Vagina (tissue), 2 donors: ENCODE results near the gene DCUN1D2. TPM values are rescaled to one million over a fixed set of nuclear protein-coding genes. Genes with fewer than 3 reads are reported as not detected.

Experiments
- DNase-seq, 2 donors: peaks; one replicate each; pipeline ENCODE4 v3.0.0-alpha.2; 2017; ENCODE audit errors: extremely low spot score in 2 of 2
- H3K27ac ChIP-seq: fragments of 200-600 bp; sonication (generic); one replicate; pipeline ENCODE4 v1.5.1; 2019
- H3K27me3 ChIP-seq: fragments of 200-600 bp; sonication (generic); one replicate; pipeline ENCODE4 v1.5.1; 2019
- H3K36me3 ChIP-seq, 2 donors: fragments of 200-600 bp; sonication (generic); one replicate each; pipeline ENCODE4 v1.5.1; 2017 to 2019
- H3K4me1 ChIP-seq: fragments of 200-600 bp; sonication (generic); one replicate; pipeline ENCODE4 v1.5.1; 2019
- H3K4me3 ChIP-seq, 2 donors: fragments of 200-600 bp; sonication (generic); 1 replicate in 1 of 2; 2 replicates in 1 of 2; pipeline ENCODE4 v1.5.1; 2016 to 2019
- H3K9me3 ChIP-seq: fragments of 200-600 bp; sonication (generic); one replicate; pipeline ENCODE4 v1.5.1; 2019
- POLR2A ChIP-seq, 2 donors: fragments of 450-650 bp; IDR thresholded peaks; one replicate each; pipeline ENCODE4 v1.6.1; 2017; ENCODE audit warnings: antibody characterized with exemption in 2 of 2, mild to moderate bottlenecking in 2 of 2, moderate library complexity in 2 of 2
- POLR2AphosphoS5 ChIP-seq, 2 donors: sonication (generic); formaldehyde crosslinking; IDR thresholded peaks; one replicate each; pipeline ENCODE4 v1.9.0; 2017; ENCODE audit warnings: antibody characterized with exemption in 2 of 2, mild to moderate bottlenecking in 2 of 2, low read depth in 1 of 2; ENCODE audit not compliant: insufficient read depth in 1 of 2
- intact Hi-C: fragments of 100-400 bp; cut with DNase I; formaldehyde crosslinking; loops from one replicate; pipeline ENCODE4 v1.15.1; 2023
- total RNA-seq: library from RNA; depleted of rRNA; stranded (reverse); fragments of >200 nt; gene quantifications from one replicate; pipeline ENCODE4 v1.2.3, GENCODE V29; 2016
- TF ChIP-seq, protein P1 (sequence below), 3 experiments: fragments of 450-650 bp in 2 of 3; fragments of 200-600 bp in 1 of 3; sonication (generic) in 1 of 3; IDR thresholded peaks; one replicate each; pipeline ENCODE4 v1.5.1; 2017 to 2019; ENCODE audit warnings: antibody characterized with exemption in 3 of 3, mild to moderate bottlenecking in 2 of 3, moderate library complexity in 2 of 3

DCUN1D2 gene
- total RNA-seq, 1 donor from 2014 or later = 13.3 TPM

DNA sequence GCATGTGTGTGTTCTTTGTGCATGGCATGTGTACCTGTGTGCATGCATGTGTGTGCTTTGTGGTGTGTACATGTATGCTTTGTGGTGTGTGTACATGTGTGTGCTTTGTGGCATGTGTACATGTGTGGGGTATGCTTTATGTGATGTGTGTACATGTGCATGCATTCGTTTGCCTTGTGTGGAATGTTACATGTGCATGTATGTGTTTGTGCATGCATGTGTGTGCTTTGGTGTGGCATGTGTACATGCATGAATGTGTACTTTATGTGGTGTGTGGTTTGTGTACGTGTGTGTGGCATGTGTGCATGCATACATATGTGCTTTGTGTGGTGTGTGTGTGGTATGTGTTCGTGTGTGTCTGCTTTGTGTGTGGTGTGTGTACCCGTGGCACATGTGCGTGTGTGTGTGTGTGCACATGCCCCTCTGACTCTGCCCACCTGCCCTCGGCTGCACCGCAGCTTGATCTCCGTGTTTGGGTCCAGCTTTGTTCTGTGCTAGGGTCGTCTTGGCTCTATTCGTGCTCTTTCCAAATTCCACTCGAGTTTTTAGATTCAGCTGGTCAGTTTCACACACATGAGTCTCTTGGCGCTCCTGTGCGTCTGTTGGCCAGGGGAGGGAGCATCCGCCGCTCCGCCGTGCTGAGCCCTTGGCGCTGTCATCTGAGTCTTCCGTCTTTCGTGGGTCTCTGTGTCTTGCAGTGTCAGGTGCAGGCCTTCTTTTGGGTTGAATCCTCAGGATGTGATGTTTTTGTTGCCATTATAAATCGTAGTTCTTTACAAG, 47.6 kb upstream of the DCUN1D2 start:
- intact Hi-C loops = no loop called here

DNA sequence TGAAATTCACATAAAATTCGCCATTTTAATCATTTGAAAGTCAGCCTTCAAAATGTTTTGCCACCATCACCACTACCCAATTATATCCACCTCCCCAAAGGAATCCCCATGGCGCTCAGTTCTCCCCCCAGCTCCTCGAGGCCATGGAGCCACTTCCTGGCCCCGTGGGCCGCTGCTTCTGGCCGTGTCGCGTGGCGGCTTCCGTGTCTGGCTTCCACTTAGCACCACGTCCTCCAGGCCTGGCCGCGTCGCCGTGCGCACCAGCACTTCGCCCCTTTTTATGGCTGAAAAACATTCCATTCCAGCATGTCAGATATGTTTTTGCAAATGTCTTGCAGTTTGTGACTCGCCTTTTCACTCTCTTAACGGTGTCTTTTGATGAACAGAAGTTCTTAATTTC, 46.7 kb upstream of the DCUN1D2 start:
- no peak overlapping the region for H3K4me3 ChIP-seq
- no peak overlapping the region for H3K27ac ChIP-seq
- H3K27me3 ChIP-seq = no peaks in the 10 kb centered on the region
- no peak for DNase-seq
- peaks cover 0 to under 1% of the 10 kb centered on the region in 2 donors for H3K36me3 ChIP-seq
- no peaks in the 10 kb centered on the region for H3K9me3 ChIP-seq
- no peaks in the 10 kb centered on the region for H3K4me1 ChIP-seq
- intact Hi-C loops = no loop called here
- TF ChIP-seq POLR2AphosphoS5 (IDR thresholded peaks at IDR 0.05; ENCODE audit: insufficient read depth in 1 of 2, low read depth in 1 of 2) = no peak
- TF ChIP-seq POLR2A (IDR thresholded peaks at IDR 0.05) = no peak
- TF ChIP-seq, protein P1, sequence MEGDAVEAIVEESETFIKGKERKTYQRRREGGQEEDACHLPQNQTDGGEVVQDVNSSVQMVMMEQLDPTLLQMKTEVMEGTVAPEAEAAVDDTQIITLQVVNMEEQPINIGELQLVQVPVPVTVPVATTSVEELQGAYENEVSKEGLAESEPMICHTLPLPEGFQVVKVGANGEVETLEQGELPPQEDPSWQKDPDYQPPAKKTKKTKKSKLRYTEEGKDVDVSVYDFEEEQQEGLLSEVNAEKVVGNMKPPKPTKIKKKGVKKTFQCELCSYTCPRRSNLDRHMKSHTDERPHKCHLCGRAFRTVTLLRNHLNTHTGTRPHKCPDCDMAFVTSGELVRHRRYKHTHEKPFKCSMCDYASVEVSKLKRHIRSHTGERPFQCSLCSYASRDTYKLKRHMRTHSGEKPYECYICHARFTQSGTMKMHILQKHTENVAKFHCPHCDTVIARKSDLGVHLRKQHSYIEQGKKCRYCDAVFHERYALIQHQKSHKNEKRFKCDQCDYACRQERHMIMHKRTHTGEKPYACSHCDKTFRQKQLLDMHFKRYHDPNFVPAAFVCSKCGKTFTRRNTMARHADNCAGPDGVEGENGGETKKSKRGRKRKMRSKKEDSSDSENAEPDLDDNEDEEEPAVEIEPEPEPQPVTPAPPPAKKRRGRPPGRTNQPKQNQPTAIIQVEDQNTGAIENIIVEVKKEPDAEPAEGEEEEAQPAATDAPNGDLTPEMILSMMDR (IDR thresholded peaks at IDR 0.05) = no peak

More for the DNA sequence above, 47.6 kb upstream of the DCUN1D2 start:
- Histone ChIP-seq H3K9me3 (no peaks in the 10 kb centered on the region), H3K4me1 (no peaks in the 10 kb centered on the region), H3K36me3 (no peaks in the 10 kb centered on the region), H3K27ac (no peak overlapping the region), H3K27me3 (no peaks in the 10 kb centered on the region), H3K4me3 (no peak overlapping the region)
- DNase-seq = no peak
- TF ChIP-seq POLR2A (IDR thresholded peaks at IDR 0.05) = no peak
- no peak for TF ChIP-seq POLR2AphosphoS5 (IDR thresholded peaks at IDR 0.05; ENCODE audit: insufficient read depth in 1 of 2, low read depth in 1 of 2)
- TF ChIP-seq, protein P1 (IDR thresholded peaks at IDR 0.05) = no peak

DNA sequence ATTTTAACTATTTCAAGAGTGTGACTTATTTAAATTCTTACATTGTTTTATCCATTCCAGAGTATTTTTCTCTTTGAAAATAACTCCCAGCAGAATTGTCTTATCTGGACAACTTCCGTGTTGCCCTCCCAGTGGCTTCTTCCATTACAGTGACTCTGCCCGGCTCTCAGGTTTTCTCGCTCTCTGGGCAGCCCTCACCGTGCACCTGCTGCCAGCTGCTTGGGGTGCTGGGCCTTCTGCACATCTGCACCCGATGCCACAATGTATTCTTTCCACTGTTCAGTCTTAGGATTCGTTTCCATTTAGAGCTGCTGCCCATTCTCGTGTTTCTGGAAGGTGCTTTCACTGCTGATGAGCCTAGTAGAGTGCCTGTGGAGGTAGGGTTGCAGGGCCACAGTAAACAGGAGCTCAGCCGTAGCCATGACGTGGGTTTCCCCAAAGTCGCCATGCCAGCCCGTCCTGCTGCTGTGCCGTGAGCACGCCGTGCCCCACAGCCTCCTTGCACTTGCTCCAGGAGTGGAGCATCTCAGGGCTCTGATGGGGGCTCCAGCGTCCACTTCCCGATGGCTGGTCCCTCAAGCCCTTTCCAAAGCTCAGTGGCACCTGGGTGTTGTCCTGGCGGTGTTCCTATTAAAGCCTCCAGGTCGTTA, 46.1 kb upstream of the DCUN1D2 start:
- no peaks in the 10 kb centered on the region for H3K27me3 ChIP-seq
- peaks cover 0 to 6% of the 10 kb centered on the region in 2 donors for H3K36me3 ChIP-seq
- no peak overlapping the region for H3K4me3 ChIP-seq
- intact Hi-C loops = no loop called here
- no peaks in the 10 kb centered on the region for H3K9me3 ChIP-seq
- H3K27ac ChIP-seq = no peak overlapping the region
- DNase-seq = no peak
- no peaks in the 10 kb centered on the region for H3K4me1 ChIP-seq
- TF ChIP-seq POLR2A (IDR thresholded peaks at IDR 0.05) = no peak
- TF ChIP-seq POLR2AphosphoS5 (IDR thresholded peaks at IDR 0.05; ENCODE audit: insufficient read depth in 1 of 2, low read depth in 1 of 2) = no peak
- TF ChIP-seq, protein P1 (IDR thresholded peaks at IDR 0.05) = no peak

DNA sequence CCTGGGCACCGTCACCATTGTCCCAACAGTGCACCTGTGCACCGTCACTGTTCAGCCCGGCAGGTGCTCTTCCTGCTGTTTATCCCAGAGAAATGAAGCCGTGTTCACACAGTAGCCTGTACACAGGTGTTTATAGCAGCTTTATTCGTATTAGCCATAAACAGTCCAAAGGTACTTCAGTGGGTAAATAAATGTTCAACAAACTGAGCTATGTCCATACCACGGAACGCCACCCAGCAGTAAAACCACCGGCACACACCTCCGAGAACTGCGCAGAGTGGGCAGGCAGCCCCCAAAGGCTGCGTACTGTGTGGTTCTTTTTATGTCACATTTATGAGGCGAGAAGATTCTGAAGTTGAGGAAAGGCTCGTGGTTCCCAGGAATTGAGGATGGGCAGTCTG, 44.9 kb upstream of the DCUN1D2 start:
- intact Hi-C loops = no loop called here
- H3K27ac ChIP-seq = no peak overlapping the region
- TF ChIP-seq POLR2A (IDR thresholded peaks at IDR 0.05) = no peak
- TF ChIP-seq, protein P1 (IDR thresholded peaks at IDR 0.05) = no peak
- no peak for TF ChIP-seq POLR2AphosphoS5 (IDR thresholded peaks at IDR 0.05; ENCODE audit: insufficient read depth in 1 of 2, low read depth in 1 of 2)
- H3K4me1 ChIP-seq = no peaks in the 10 kb centered on the region
- H3K4me3 ChIP-seq = no peak overlapping the region
- H3K27me3 ChIP-seq = no peaks in the 10 kb centered on the region
- H3K9me3 ChIP-seq = no peaks in the 10 kb centered on the region
- DNase-seq = no peak
- peaks cover 0 to 16% of the 10 kb centered on the region in 2 donors for H3K36me3 ChIP-seq
